ENCODE results near the gene TRIM27.

DNA sequence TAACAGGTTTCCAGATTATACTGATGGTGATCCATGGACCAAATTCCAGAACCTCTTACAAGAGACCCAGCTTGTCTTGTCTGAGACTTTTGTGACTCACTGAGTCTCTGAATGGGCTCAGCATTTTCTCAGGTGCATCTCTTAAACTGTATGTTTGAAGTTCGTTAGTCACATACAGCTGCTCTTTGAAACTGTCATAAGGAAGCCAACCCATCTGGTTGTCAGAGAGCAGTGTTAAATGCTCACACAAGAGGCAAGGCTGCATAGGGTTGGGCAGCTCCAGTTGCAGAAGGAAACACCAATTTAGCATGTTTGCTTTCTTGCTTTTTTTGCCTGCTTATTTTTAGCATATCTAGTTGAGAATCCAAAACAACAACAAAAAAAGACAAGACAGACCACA, 47.1 kb downstream of the TRIM27 start:
- TF ChIP-seq, protein P1, sequence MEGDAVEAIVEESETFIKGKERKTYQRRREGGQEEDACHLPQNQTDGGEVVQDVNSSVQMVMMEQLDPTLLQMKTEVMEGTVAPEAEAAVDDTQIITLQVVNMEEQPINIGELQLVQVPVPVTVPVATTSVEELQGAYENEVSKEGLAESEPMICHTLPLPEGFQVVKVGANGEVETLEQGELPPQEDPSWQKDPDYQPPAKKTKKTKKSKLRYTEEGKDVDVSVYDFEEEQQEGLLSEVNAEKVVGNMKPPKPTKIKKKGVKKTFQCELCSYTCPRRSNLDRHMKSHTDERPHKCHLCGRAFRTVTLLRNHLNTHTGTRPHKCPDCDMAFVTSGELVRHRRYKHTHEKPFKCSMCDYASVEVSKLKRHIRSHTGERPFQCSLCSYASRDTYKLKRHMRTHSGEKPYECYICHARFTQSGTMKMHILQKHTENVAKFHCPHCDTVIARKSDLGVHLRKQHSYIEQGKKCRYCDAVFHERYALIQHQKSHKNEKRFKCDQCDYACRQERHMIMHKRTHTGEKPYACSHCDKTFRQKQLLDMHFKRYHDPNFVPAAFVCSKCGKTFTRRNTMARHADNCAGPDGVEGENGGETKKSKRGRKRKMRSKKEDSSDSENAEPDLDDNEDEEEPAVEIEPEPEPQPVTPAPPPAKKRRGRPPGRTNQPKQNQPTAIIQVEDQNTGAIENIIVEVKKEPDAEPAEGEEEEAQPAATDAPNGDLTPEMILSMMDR (IDR thresholded peaks at IDR 0.05), result no peak
- no peak for TF ChIP-seq POLR2A (IDR thresholded peaks at IDR 0.05)
